Keratinocyte (primary cell): ENCODE results near the gene MAEA.

Experiments
- EZH2 ChIP-seq: IDR thresholded peaks from one replicate; pipeline ENCODE4 v1.6.1; 2012; ENCODE audit warnings: inconsistent platforms, mild to moderate bottlenecking, low read length, moderate library complexity
- TF ChIP-seq, protein P1 (sequence below), 3 experiments: IDR thresholded peaks in 1 of 3; conservative IDR thresholded peaks in 1 of 3; optimal IDR thresholded peaks in 1 of 3; 2 replicates in 2 of 3; 3 replicates in 1 of 3; pipeline versions ENCODE3 to v1.5.1; 2011; ENCODE audit warnings: low read length in 3 of 3, mild to moderate bottlenecking in 3 of 3, moderate library complexity in 2 of 3, control low read depth in 1 of 3, inconsistent platforms in 1 of 3; ENCODE audit not compliant: insufficient read depth in 2 of 3; ENCODE audit errors: extremely low read depth in 1 of 3

DNA sequence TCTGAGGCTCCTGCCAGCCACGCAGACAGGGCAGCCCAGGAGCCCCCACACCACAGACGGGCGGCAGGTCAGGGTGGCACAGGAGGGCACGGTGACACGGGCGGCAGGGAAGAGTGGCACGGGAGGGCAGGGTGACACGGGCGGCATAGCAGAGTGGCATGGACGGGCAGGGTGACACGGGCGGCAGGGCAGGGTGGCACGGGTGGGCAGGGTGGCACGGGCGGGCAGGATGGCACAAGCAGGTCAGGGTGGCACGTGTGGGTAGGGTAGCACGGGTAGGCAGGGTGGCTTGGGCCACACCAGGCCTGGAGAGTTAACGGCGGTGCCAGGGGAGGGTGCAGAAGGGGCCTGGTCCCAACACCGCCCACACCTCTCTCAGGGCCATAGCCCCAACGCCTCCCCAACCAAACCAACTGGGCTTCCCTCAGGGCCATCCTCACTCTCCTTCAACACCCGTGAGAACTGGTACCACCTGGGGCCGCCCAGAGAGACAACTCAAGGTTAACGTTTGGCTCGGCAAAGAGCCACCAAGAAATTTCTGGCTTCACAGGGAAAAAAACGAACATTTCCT is 44.1 kb upstream of the MAEA start:
- TF ChIP-seq, protein P1, sequence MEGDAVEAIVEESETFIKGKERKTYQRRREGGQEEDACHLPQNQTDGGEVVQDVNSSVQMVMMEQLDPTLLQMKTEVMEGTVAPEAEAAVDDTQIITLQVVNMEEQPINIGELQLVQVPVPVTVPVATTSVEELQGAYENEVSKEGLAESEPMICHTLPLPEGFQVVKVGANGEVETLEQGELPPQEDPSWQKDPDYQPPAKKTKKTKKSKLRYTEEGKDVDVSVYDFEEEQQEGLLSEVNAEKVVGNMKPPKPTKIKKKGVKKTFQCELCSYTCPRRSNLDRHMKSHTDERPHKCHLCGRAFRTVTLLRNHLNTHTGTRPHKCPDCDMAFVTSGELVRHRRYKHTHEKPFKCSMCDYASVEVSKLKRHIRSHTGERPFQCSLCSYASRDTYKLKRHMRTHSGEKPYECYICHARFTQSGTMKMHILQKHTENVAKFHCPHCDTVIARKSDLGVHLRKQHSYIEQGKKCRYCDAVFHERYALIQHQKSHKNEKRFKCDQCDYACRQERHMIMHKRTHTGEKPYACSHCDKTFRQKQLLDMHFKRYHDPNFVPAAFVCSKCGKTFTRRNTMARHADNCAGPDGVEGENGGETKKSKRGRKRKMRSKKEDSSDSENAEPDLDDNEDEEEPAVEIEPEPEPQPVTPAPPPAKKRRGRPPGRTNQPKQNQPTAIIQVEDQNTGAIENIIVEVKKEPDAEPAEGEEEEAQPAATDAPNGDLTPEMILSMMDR (optimal IDR thresholded peaks at IDR 0.05 in 1 of 3, IDR thresholded peaks at IDR 0.05 in 1 of 3, conservative IDR thresholded peaks at IDR 0.05 in 1 of 3; ENCODE audit: extremely low read depth in 1 of 3, insufficient read depth in 2 of 3, low read length in 3 of 3) = no peak
- no peak for TF ChIP-seq EZH2
